ENCODE measurements around the gene NRTN. TPM values are rescaled to one million over a fixed set of nuclear protein-coding genes. Genes with fewer than 3 reads are reported as not detected.

NRTN gene
- total RNA-seq, 3 donors from 2014 or later = 0.48 to 1.8 (median 1.6) TPM

- Histone ChIP-seq H3K4me3 (peak overlapping the region in 2 of 3 donors; percentile 57 to 78), H3K4me1 (peaks cover 0 to 3% of the 10 kb centered on the region in 2 donors), H3K9me3 (no peaks in the 10 kb centered on the region), H3K36me3 (no peaks in the 10 kb centered on the region), H3K27ac (no peak overlapping the region), H3K27me3 (peaks cover 0 to 5% of the 10 kb centered on the region in 2 donors)
- TF ChIP-seq POLR2AphosphoS5 (IDR thresholded peaks at IDR 0.05) (no peak), POLR2A (IDR thresholded peaks at IDR 0.05) (no peak), CTCF (IDR thresholded peaks at IDR 0.05) (no peak)
- DNase-seq (ENCODE audit: low spot score in 2 of 2) = no peak
- intact Hi-C loops (cut with DNase I; ENCODE audit: low total_unique reads) = no loop called here
These were observed 24.9 kb downstream of the NRTN start for GRCh38 chr19:5829567-5830310.

GRCh38 chr19:5831159-5831558, 26.3 kb downstream of the NRTN start:
- TF ChIP-seq POLR2AphosphoS5 (IDR thresholded peaks at IDR 0.05) (no peak), CTCF (IDR thresholded peaks at IDR 0.05) (no peak), POLR2A (IDR thresholded peaks at IDR 0.05) (no peak)

GRCh38 chr19:5832061-5832460, 27.2 kb downstream of the NRTN start:
- peaks cover 0 to 3% of the 10 kb centered on the region in 2 donors for H3K4me1 ChIP-seq
- no peak for DNase-seq (ENCODE audit: low spot score in 2 of 2)
- TF ChIP-seq CTCF (IDR thresholded peaks at IDR 0.05) (no peak), POLR2AphosphoS5 (IDR thresholded peaks at IDR 0.05) (no peak), POLR2A (IDR thresholded peaks at IDR 0.05) (no peak)
- H3K4me3 ChIP-seq = no peak overlapping the region
- H3K9me3 ChIP-seq = no peaks in the 10 kb centered on the region
- no peak overlapping the region for H3K27ac ChIP-seq
- H3K36me3 ChIP-seq = no peaks in the 10 kb centered on the region
- intact Hi-C loops (cut with DNase I; ENCODE audit: low total_unique reads) = no loop called here
- peaks cover 0 to 5% of the 10 kb centered on the region in 2 donors for H3K27me3 ChIP-seq

More at GRCh38 chr19:5831159-5831558, 26.3 kb downstream of the NRTN start:
- no peak overlapping the region for H3K27ac ChIP-seq
- intact Hi-C loops (cut with DNase I; ENCODE audit: low total_unique reads) = no loop called here
- peaks cover 0 to 3% of the 10 kb centered on the region in 2 donors for H3K4me1 ChIP-seq
- H3K36me3 ChIP-seq = no peaks in the 10 kb centered on the region
- peaks cover 0 to 5% of the 10 kb centered on the region in 2 donors for H3K27me3 ChIP-seq
- no peak overlapping the region for H3K4me3 ChIP-seq
- no peak for DNase-seq (ENCODE audit: low spot score in 2 of 2)
- no peaks in the 10 kb centered on the region for H3K9me3 ChIP-seq

- TF ChIP-seq POLR2A (IDR thresholded peaks at IDR 0.05) = no peak
- no peak for TF ChIP-seq CTCF (IDR thresholded peaks at IDR 0.05)
- no peak for TF ChIP-seq POLR2AphosphoS5 (IDR thresholded peaks at IDR 0.05)
- no peaks in the 10 kb centered on the region for H3K9me3 ChIP-seq
- H3K27ac ChIP-seq = no peak overlapping the region
- no peak for DNase-seq (ENCODE audit: low spot score in 2 of 2)
- H3K4me3 ChIP-seq = no peak overlapping the region
- peaks cover 0 to 3% of the 10 kb centered on the region in 2 donors for H3K4me1 ChIP-seq
- intact Hi-C loops (cut with DNase I; ENCODE audit: low total_unique reads) = no loop called here
- peaks cover 0 to 5% of the 10 kb centered on the region in 2 donors for H3K27me3 ChIP-seq
- no peaks in the 10 kb centered on the region for H3K36me3 ChIP-seq
These were observed 27.8 kb downstream of the NRTN start for GRCh38 chr19:5832527-5833216.

GRCh38 chr19:5837761-5838352, 33.0 kb downstream of the NRTN start:
- Histone ChIP-seq H3K4me1 (no peaks in the 10 kb centered on the region), H3K4me3 (no peak overlapping the region), H3K36me3 (no peaks in the 10 kb centered on the region), H3K27ac (no peak overlapping the region), H3K9me3 (no peaks in the 10 kb centered on the region), H3K27me3 (no peaks in the 10 kb centered on the region)
- no peak for DNase-seq (ENCODE audit: low spot score in 2 of 2)
- intact Hi-C loops (cut with DNase I; ENCODE audit: low total_unique reads) = no loop called here
- TF ChIP-seq POLR2A (IDR thresholded peaks at IDR 0.05) (no peak), CTCF (IDR thresholded peaks at IDR 0.05) (no peak), POLR2AphosphoS5 (IDR thresholded peaks at IDR 0.05) (no peak)

Data from breast epithelium (tissue), 4 donors.